Ovary (tissue), 9 donors: Measurements from ENCODE around the gene FGD3. TPM values are rescaled to one million over a fixed set of nuclear protein-coding genes. Genes with fewer than 3 reads are reported as not detected.

Source experiments
- DNase-seq, 5 donors: peaks; one replicate each; pipeline ENCODE4 v3.0.0-alpha.2; 2019 to 2020
- H3K27ac ChIP-seq, 2 donors: fragments of 200-600 bp; one replicate each; pipeline versions ENCODE4 v1.5.1 to v1.8.0; 2019 to 2022
- H3K27me3 ChIP-seq: fragments of 200-600 bp; one replicate; pipeline ENCODE4 v1.8.0; 2022
- H3K36me3 ChIP-seq: fragments of 200-600 bp; sonication (generic); one replicate; pipeline ENCODE4 v1.5.1; 2019
- H3K4me1 ChIP-seq: one replicate; pipeline ENCODE4 v1.8.1; 2013; ENCODE audit warnings: mild to moderate bottlenecking, moderate library complexity; ENCODE audit not compliant: insufficient read depth
- H3K4me3 ChIP-seq: fragments of 200-600 bp; sonication (generic); one replicate; pipeline ENCODE4 v1.5.1; 2017
- H3K9me3 ChIP-seq, 2 donors: fragments of 200-600 bp in 1 of 2; sonication (generic) in 1 of 2; one replicate each; pipeline versions ENCODE4 v1.5.1 to v1.8.1; 2013 to 2019; ENCODE audit warnings: mild to moderate bottlenecking in 1 of 2, moderate library complexity in 1 of 2
- EP300 ChIP-seq: sonication (generic); formaldehyde crosslinking; IDR thresholded peaks from one replicate; pipeline ENCODE4 v1.6.1; 2017; ENCODE audit warnings: antibody characterized with exemption
- POLR2A ChIP-seq: fragments of 450-650 bp; IDR thresholded peaks from one replicate; pipeline ENCODE4 v1.6.1; 2017; ENCODE audit warnings: antibody characterized with exemption, mild to moderate bottlenecking, moderate library complexity
- WGBS, 3 donors: extraction: QIAGEN DNeasy Blood & Tissue Kit in 1 of 3; methylation state at CpG; one replicate each; pipeline versions ENCODE4 v1.1.5 to v1.1.7; 2013 to 2017; 5-methylcytosine and 5-hydroxymethylcytosine counted together
- intact Hi-C, 4 donors: fragments of 100-400 bp; cut with DNase I; formaldehyde crosslinking; loops; one replicate each; pipeline versions ENCODE4 v1.11.0 to v1.15.1; 2022 to 2023
- polyA plus RNA-seq, 2 donors: library from polyadenylated mRNA; stranded (reverse); fragments of 200-250 nt in 1 of 2; fragments of 350-450 nt in 1 of 2; fragmentation: Illumina TruSeq in 1 of 2; extraction: RNeasy Lipid Tissue Mini Kit (QIAGEN cat#74804) in 1 of 2; gene quantifications; one replicate each; pipeline ENCODE4 v1.2.3, GENCODE V29; 2013 to 2014
- total RNA-seq, 7 donors: library from RNA; depleted of rRNA in 2 of 7; stranded (reverse); fragments of >200 nt in 2 of 7; fragmentation: NEBNext Ultra II Directional in 3 of 7; extraction: Animal tissue kit (Norgen Biotek cat#: 25700) in 3 of 7; gene quantifications; one replicate each; pipeline versions ENCODE4 v1.1.0 to v1.2.4, GENCODE V29; 2016 to 2023
- TF ChIP-seq, protein P1 (sequence below), 3 donors: fragments of 450-650 bp in 2 of 3; fragments of 200-600 bp in 1 of 3; IDR thresholded peaks; one replicate each; pipeline versions ENCODE4 v1.5.1 to v1.8.0; 2016 to 2022; ENCODE audit warnings: antibody characterized with exemption in 3 of 3, mild to moderate bottlenecking in 1 of 3
- donor health status: DM: no; HTN: no; CAD: no; lungs with moderate emphysema.
- donor health status: DM: no; HTN: no; CAD: no.
- donor health status: Bipolar disorder and iron deficiency.
- donor health status: DM: yes; HTN: yes; CAD: no.
- donor health status: DM: no; HTN: no; CAD: no.
- donor health status: DM: yes; HTN: yes; CAD: no.

FGD3 gene
- total and polyA plus RNA-seq, 9 donors, result 1.1 to 6.7 (median 2.0) TPM

DNA sequence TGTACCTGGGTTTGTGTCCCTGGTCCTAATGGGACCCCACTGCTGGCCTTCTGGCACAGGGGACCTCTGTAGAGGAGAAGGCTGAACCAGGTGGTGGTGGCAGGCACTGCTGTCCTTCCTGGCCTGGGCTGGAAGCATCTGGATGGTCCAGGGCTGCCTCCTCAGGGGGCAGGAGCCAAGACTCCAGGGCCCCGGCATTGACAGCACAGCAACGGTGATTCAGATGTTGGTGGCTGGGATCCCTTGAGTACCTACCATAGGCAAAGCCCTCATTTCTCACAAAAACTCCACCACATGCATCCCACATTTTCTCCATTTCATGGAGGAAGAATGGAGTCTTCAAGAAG, 15.0 kb downstream of the FGD3 start:
- TF ChIP-seq, protein P1, sequence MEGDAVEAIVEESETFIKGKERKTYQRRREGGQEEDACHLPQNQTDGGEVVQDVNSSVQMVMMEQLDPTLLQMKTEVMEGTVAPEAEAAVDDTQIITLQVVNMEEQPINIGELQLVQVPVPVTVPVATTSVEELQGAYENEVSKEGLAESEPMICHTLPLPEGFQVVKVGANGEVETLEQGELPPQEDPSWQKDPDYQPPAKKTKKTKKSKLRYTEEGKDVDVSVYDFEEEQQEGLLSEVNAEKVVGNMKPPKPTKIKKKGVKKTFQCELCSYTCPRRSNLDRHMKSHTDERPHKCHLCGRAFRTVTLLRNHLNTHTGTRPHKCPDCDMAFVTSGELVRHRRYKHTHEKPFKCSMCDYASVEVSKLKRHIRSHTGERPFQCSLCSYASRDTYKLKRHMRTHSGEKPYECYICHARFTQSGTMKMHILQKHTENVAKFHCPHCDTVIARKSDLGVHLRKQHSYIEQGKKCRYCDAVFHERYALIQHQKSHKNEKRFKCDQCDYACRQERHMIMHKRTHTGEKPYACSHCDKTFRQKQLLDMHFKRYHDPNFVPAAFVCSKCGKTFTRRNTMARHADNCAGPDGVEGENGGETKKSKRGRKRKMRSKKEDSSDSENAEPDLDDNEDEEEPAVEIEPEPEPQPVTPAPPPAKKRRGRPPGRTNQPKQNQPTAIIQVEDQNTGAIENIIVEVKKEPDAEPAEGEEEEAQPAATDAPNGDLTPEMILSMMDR (IDR thresholded peaks at IDR 0.05), result no peak
- TF ChIP-seq POLR2A (no peak), EP300 (no peak)
- WGBS, 3 donors, result 95 to 100% (median 99%) methylated on average over 2 of the region's 2 CpGs
- no peak overlapping the region for H3K27ac ChIP-seq
- H3K4me3 ChIP-seq, result no peak overlapping the region
- DNase-seq, result no peak
- H3K27me3 ChIP-seq, result no peaks in the 10 kb centered on the region
- no peaks in the 10 kb centered on the region for H3K4me1 ChIP-seq
- no peaks in the 10 kb centered on the region for H3K9me3 ChIP-seq
- intact Hi-C loops, result no loop called here
- H3K36me3 ChIP-seq, result no peaks in the 10 kb centered on the region

- Histone ChIP-seq H3K36me3 (no peaks in the 10 kb centered on the region), H3K4me3 (no peak overlapping the region), H3K27me3 (no peaks in the 10 kb centered on the region), H3K4me1 (no peaks in the 10 kb centered on the region), H3K9me3 (no peaks in the 10 kb centered on the region), H3K27ac (no peak overlapping the region)
- TF ChIP-seq POLR2A, result no peak
- TF ChIP-seq, protein P1 (IDR thresholded peaks at IDR 0.05), result no peak
- TF ChIP-seq EP300, result no peak
- no peak for DNase-seq
- intact Hi-C loops, result no loop called here
- 94 to 96% (median 94%) methylated on average over 7 of the region's 7 CpGs for WGBS, 3 donors
Observed at GRCh38 chr9:92962846-92963245, 15.5 kb downstream of the FGD3 start.

GRCh38 chr9:92963831-92964606, 16.7 kb downstream of the FGD3 start:
- Histone ChIP-seq H3K36me3 (no peaks in the 10 kb centered on the region), H3K4me3 (no peak overlapping the region), H3K4me1 (no peaks in the 10 kb centered on the region), H3K27ac (no peak overlapping the region), H3K9me3 (no peaks in the 10 kb centered on the region), H3K27me3 (no peaks in the 10 kb centered on the region)
- TF ChIP-seq POLR2A (no peak), EP300 (no peak)
- TF ChIP-seq, protein P1 (IDR thresholded peaks at IDR 0.05), result no peak
- intact Hi-C loops, result no loop called here
- 84 to 90% (median 84%) methylated on average over 16 of the region's 16 CpGs for WGBS, 3 donors
- DNase-seq, result no peak

- intact Hi-C loops, result no loop called here
- no peak for TF ChIP-seq EP300
- TF ChIP-seq POLR2A, result no peak
- TF ChIP-seq, protein P1 (IDR thresholded peaks at IDR 0.05), result no peak
- no peaks in the 10 kb centered on the region for H3K27me3 ChIP-seq
- no peak for DNase-seq
- H3K4me1 ChIP-seq, result no peaks in the 10 kb centered on the region
- WGBS, 3 donors, result 83 to 92% (median 88%) methylated on average over 14 to 17 of the region's 17 CpGs
- no peaks in the 10 kb centered on the region for H3K9me3 ChIP-seq
- no peak overlapping the region for H3K27ac ChIP-seq
- H3K36me3 ChIP-seq, result no peaks in the 10 kb centered on the region
- H3K4me3 ChIP-seq, result no peak overlapping the region
Observed at GRCh38 chr9:92964607-92965060, 17.3 kb downstream of the FGD3 start.
